Fibroblast of pulmonary artery (primary cell): Measurements from ENCODE around the gene NTNG1.

ENCODE experiments used
- DNase-seq: peaks from one replicate; pipeline ENCODE4 v3.0.0-alpha.2; 2010; ENCODE audit warnings: low read depth
- H3K4me3 ChIP-seq: replicated peaks from 2 replicates; pipeline ENCODE4 v1.5.1; 2011; ENCODE audit warnings: low read depth, mild to moderate bottlenecking, control low read depth, low read length, moderate library complexity
- CTCF ChIP-seq: IDR thresholded peaks from 2 replicates; pipeline ENCODE4 v1.5.1; 2011; ENCODE audit warnings: mild to moderate bottlenecking, control low read depth, low read length, inconsistent platforms; ENCODE audit errors: missing control alignments

The NTNG1 gene

GRCh38 chr1:107394301-107394700, 253.5 kb downstream of the NTNG1 start:
- no peak for TF ChIP-seq CTCF
- DNase-seq = no peak
- H3K4me3 ChIP-seq = no peak overlapping the region

- no peak for TF ChIP-seq CTCF
- no peak overlapping the region for H3K4me3 ChIP-seq
- no peak for DNase-seq
Measured at GRCh38 chr1:107401704-107402103, 260.9 kb downstream of the NTNG1 start.

GRCh38 chr1:107404756-107405155, 263.9 kb downstream of the NTNG1 start:
- no peak for TF ChIP-seq CTCF
- H3K4me3 ChIP-seq = no peak overlapping the region
- DNase-seq = peak; percentile 0

GRCh38 chr1:107405236-107405635, 264.4 kb downstream of the NTNG1 start:
- peak; percentile 1 for DNase-seq
- no peak overlapping the region for H3K4me3 ChIP-seq
- TF ChIP-seq CTCF = no peak

GRCh38 chr1:107407011-107407410, 266.2 kb downstream of the NTNG1 start:
- DNase-seq = no peak
- H3K4me3 ChIP-seq = no peak overlapping the region
- no peak for TF ChIP-seq CTCF

GRCh38 chr1:107413546-107413945, 272.7 kb downstream of the NTNG1 start:
- H3K4me3 ChIP-seq = no peak overlapping the region
- TF ChIP-seq CTCF = no peak
- DNase-seq = no peak

- H3K4me3 ChIP-seq = no peak overlapping the region
- no peak for DNase-seq
- TF ChIP-seq CTCF = no peak
Measured at GRCh38 chr1:107413951-107414350, 273.1 kb downstream of the NTNG1 start.
